Measurements from ENCODE around the gene PMPCA. TPM values are rescaled to one million over a fixed set of nuclear protein-coding genes. Genes with fewer than 3 reads are reported as not detected.
"Not testable (repeated sequence)": the region's sequence is repeated elsewhere in the genome, so short reads cannot be mapped to it uniquely, and the experiment has no call there.

Gene PMPCA
- polyA plus RNA-seq, 2 donors, result 32.0 to 38.6 TPM

GRCh38 chr9:136419092-136419420 lies 8.6 kb downstream of the PMPCA start:
- H3K27me3 ChIP-seq (ENCODE audit: control insufficient read depth in 1 of 2, insufficient read depth in 2 of 2, low read length in 2 of 2), result no peaks in the 10 kb centered on the region
- peaks cover 23 to 69% of the 10 kb centered on the region in 2 donors for H3K36me3 ChIP-seq (ENCODE audit: control insufficient read depth in 2 of 2, insufficient read depth in 2 of 2, low read length in 1 of 2)
- no peaks in the 10 kb centered on the region for H3K9me3 ChIP-seq (ENCODE audit: control insufficient read depth in 2 of 2, insufficient read depth in 1 of 2, low read depth in 1 of 2, low read length in 1 of 2)
- WGBS, 2 donors, result 93 to 94% methylated on average over 12 of the region's 12 CpGs
- H3K4me1 ChIP-seq (ENCODE audit: control insufficient read depth in 2 of 2, insufficient read depth in 2 of 2, low read length in 1 of 2), result no peaks in the 10 kb centered on the region
- H3K27ac ChIP-seq (ENCODE audit: low read depth in 2 of 2, low read length in 1 of 2), result no peak overlapping the region
- H3K4me3 ChIP-seq (ENCODE audit: low read depth in 1 of 2, low read length in 2 of 2), result no peak overlapping the region

DNA sequence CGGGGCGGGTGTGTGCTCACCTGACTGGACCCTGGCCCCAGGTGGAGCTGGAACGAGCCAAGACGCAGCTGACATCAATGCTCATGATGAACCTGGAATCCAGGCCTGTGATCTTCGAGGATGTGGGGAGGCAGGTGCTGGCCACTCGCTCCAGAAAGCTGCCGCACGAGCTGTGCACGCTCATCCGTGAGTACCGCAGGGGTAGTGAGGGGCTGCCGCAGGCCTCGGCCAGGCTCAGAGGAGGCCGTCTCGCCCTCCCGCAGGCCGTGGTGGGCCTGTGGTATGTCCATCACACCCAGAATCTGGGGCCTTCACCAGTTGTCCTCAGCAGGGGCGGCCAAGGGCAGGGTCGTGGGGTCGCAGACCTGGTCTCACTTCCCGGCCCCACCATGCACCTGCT lies 11.3 kb downstream of the PMPCA start:
- H3K27ac ChIP-seq (ENCODE audit: low read depth in 2 of 2, low read length in 1 of 2), result no peak overlapping the region
- peaks cover 14 to 51% of the 10 kb centered on the region in 2 donors for H3K36me3 ChIP-seq (ENCODE audit: control insufficient read depth in 2 of 2, insufficient read depth in 2 of 2, low read length in 1 of 2)
- H3K4me3 ChIP-seq (ENCODE audit: low read depth in 1 of 2, low read length in 2 of 2), result no peak overlapping the region
- WGBS, 2 donors, result 91 to 93% methylated on average over 21 of the region's 21 CpGs
- H3K9me3 ChIP-seq (ENCODE audit: control insufficient read depth in 2 of 2, insufficient read depth in 1 of 2, low read depth in 1 of 2, low read length in 1 of 2), result no peaks in the 10 kb centered on the region
- H3K4me1 ChIP-seq (ENCODE audit: control insufficient read depth in 2 of 2, insufficient read depth in 2 of 2, low read length in 1 of 2), result no peaks in the 10 kb centered on the region
- H3K27me3 ChIP-seq (ENCODE audit: control insufficient read depth in 1 of 2, insufficient read depth in 2 of 2, low read length in 2 of 2), result no peaks in the 10 kb centered on the region

DNA sequence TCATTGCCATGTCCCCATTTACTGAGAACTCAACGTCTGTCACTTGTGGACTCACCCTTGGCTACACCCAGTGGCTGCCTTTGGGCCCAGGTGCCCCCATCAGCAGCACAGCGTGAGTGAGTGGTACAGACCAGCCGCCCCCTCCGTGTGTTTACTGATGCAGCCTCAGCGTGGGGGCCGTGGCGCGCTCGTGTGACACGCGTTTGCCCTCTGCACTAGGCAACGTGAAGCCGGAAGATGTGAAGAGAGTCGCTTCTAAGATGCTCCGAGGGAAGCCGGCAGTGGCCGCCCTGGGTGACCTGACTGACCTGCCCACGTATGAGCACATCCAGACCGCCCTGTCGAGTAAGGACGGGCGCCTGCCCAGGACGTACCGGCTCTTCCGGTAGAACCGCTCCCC lies 12.4 kb downstream of the PMPCA start:
- no peaks in the 10 kb centered on the region for H3K9me3 ChIP-seq (ENCODE audit: control insufficient read depth in 2 of 2, insufficient read depth in 1 of 2, low read depth in 1 of 2, low read length in 1 of 2)
- WGBS, 2 donors, result 94 to 96% methylated on average over 26 of the region's 26 CpGs
- H3K4me1 ChIP-seq (ENCODE audit: control insufficient read depth in 2 of 2, insufficient read depth in 2 of 2, low read length in 1 of 2), result no peaks in the 10 kb centered on the region
- no peak overlapping the region for H3K4me3 ChIP-seq (ENCODE audit: low read depth in 1 of 2, low read length in 2 of 2)
- no peak overlapping the region for H3K27ac ChIP-seq (ENCODE audit: low read depth in 2 of 2, low read length in 1 of 2)
- no peaks in the 10 kb centered on the region for H3K27me3 ChIP-seq (ENCODE audit: control insufficient read depth in 1 of 2, insufficient read depth in 2 of 2, low read length in 2 of 2)
- H3K36me3 ChIP-seq (ENCODE audit: control insufficient read depth in 2 of 2, insufficient read depth in 2 of 2, low read length in 1 of 2), result peaks cover 11 to 45% of the 10 kb centered on the region in 2 donors

- Histone ChIP-seq H3K4me1 (ENCODE audit: control insufficient read depth in 2 of 2, insufficient read depth in 2 of 2, low read length in 1 of 2) (no peaks in the 10 kb centered on the region), H3K9me3 (ENCODE audit: control insufficient read depth in 2 of 2, insufficient read depth in 1 of 2, low read depth in 1 of 2, low read length in 1 of 2) (no peaks in the 10 kb centered on the region), H3K27me3 (ENCODE audit: control insufficient read depth in 1 of 2, insufficient read depth in 2 of 2, low read length in 2 of 2) (no peaks in the 10 kb centered on the region), H3K4me3 (ENCODE audit: low read depth in 1 of 2, low read length in 2 of 2) (no peak overlapping the region), H3K27ac (ENCODE audit: low read depth in 2 of 2, low read length in 1 of 2) (no peak overlapping the region), H3K36me3 (ENCODE audit: control insufficient read depth in 2 of 2, insufficient read depth in 2 of 2, low read length in 1 of 2) (peaks cover 11 to 38% of the 10 kb centered on the region in 2 donors)
- 93 to 96% methylated on average over 43 of the region's 43 CpGs for WGBS, 2 donors
Observed at GRCh38 chr9:136423432-136424146, 13.1 kb downstream of the PMPCA start.

DNA sequence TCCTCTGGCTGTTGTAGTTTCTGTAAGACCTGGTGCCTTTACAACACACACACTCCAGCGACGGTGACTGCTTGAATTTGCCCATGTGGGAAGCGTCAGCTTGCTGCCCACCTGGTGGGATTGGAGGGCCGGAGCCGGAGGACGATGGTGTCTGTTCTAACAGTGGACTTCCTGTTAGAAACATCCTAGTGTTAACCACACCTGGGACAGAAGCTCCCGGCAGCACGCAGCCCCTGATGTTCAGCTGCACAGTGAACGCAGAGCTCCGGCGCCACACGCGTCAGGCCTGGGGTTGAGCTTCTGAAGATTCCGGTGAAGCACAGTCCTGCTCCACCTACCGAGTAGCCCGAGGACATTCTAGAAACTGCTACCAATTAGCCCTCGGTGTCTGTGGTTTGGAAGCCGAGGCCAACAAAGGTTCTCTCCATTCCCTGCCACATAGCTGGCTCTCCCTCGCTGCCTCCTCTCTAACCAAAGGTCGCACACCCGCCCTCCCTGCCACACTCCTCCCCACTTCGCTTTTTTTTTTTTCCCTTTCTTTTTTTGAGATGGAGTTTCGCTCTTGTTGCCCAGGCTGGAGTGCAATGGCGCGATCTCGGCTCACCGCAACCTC lies 14.4 kb downstream of the PMPCA start:
- no peaks in the 10 kb centered on the region for H3K4me1 ChIP-seq (ENCODE audit: control insufficient read depth in 2 of 2, insufficient read depth in 2 of 2, low read length in 1 of 2)
- H3K36me3 ChIP-seq (ENCODE audit: control insufficient read depth in 2 of 2, insufficient read depth in 2 of 2, low read length in 1 of 2), result peaks cover 11 to 40% of the 10 kb centered on the region in 2 donors
- no peak overlapping the region for H3K27ac ChIP-seq (ENCODE audit: low read depth in 2 of 2, low read length in 1 of 2)
- H3K4me3 ChIP-seq (ENCODE audit: low read depth in 1 of 2, low read length in 2 of 2), result no peak overlapping the region
- H3K27me3 ChIP-seq (ENCODE audit: control insufficient read depth in 1 of 2, insufficient read depth in 2 of 2, low read length in 2 of 2), result no peaks in the 10 kb centered on the region
- H3K9me3 ChIP-seq (ENCODE audit: control insufficient read depth in 2 of 2, insufficient read depth in 1 of 2, low read depth in 1 of 2, low read length in 1 of 2), result no peaks in the 10 kb centered on the region
- 86% methylated on average over 27 of the region's 27 CpGs for WGBS, 2 donors

DNA sequence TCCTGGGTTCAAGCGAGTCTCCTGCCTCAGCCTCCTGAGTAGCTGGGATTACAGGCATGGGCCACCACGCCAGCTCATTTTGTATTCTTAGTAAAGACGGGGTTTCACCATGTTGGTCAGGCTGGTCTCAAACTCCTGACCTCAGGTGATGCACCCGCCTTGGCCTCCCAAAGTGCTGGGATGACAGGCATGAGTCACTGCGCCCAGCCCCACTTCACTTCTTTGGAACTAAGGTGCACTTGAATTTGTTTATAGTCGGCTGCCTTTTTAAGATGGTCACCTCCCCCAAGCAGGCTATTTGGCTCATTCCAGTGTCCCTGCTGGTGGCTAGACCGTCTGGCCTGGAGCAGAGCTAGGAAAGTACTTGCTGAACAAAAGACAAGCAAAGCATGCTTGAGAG lies 14.9 kb downstream of the PMPCA start:
- not testable (repeated sequence) for H3K9me3 ChIP-seq (ENCODE audit: control insufficient read depth in 2 of 2, insufficient read depth in 1 of 2, low read depth in 1 of 2, low read length in 1 of 2); H3K27me3 ChIP-seq (ENCODE audit: control insufficient read depth in 1 of 2, insufficient read depth in 2 of 2, low read length in 2 of 2); H3K4me3 ChIP-seq (ENCODE audit: low read depth in 1 of 2, low read length in 2 of 2); H3K27ac ChIP-seq (ENCODE audit: low read depth in 2 of 2, low read length in 1 of 2); H3K4me1 ChIP-seq (ENCODE audit: control insufficient read depth in 2 of 2, insufficient read depth in 2 of 2, low read length in 1 of 2)
- WGBS, 2 donors, result 79 to 81% methylated on average over 7 of the region's 7 CpGs
- H3K36me3 ChIP-seq (ENCODE audit: control insufficient read depth in 2 of 2, insufficient read depth in 2 of 2, low read length in 1 of 2), result peaks cover 11 to 40% of the 10 kb centered on the region in 2 donors

DNA sequence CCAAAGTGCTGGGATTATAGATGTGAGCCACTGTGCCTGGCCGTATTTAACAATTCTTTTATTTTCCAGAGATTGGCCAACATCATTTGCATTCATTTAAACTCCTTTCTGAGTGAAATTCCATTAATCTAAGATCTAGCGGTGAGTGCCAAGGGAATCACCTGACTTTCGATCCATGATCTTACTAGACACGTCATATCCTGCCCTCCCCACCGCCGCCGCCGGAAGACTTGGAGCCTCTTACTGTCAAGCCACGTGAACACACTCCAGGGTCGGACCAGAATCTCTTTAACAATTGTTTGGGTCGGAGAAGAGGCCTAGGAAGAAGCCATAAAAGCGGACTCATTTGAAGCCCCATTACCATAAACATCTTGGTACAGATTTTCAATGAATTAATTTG lies 16.3 kb downstream of the PMPCA start:
- no peaks in the 10 kb centered on the region for H3K4me1 ChIP-seq (ENCODE audit: control insufficient read depth in 2 of 2, insufficient read depth in 2 of 2, low read length in 1 of 2)
- no peaks in the 10 kb centered on the region for H3K9me3 ChIP-seq (ENCODE audit: control insufficient read depth in 2 of 2, insufficient read depth in 1 of 2, low read depth in 1 of 2, low read length in 1 of 2)
- H3K27me3 ChIP-seq (ENCODE audit: control insufficient read depth in 1 of 2, insufficient read depth in 2 of 2, low read length in 2 of 2), result no peaks in the 10 kb centered on the region
- 73 to 82% methylated on average over 12 of the region's 12 CpGs for WGBS, 2 donors
- H3K27ac ChIP-seq (ENCODE audit: low read depth in 2 of 2, low read length in 1 of 2), result no peak overlapping the region
- no peak overlapping the region for H3K4me3 ChIP-seq (ENCODE audit: low read depth in 1 of 2, low read length in 2 of 2)
- H3K36me3 ChIP-seq (ENCODE audit: control insufficient read depth in 2 of 2, insufficient read depth in 2 of 2, low read length in 1 of 2), result peaks cover 13 to 41% of the 10 kb centered on the region in 2 donors

DNA sequence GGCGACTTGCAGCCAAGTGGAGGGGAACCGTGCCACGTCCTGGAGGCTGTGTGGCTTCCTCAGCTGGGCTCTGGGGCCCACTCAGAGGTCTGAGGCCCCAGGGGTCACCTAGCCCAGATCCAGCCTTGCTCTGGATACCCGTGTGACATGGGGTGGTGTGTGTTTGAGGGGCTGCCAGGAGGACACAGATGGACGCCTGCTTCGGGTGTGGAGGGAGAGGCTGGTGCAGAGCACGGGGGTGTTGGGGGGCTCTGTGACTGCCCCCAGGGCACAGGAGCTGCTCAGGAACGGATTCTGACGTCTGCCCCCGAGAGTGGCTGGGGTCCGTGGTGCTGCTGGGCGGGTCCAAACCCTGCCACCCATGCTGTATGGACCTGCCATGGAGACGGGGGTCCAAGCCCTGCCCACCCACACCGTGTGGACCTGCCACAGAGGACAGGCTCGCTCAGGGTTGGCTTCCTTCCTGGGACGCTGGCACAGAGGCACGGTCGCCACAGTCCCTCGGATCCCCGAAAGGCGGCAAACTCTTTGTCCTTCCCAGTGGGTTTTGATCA lies 18.7 kb downstream of the PMPCA start:
- Histone ChIP-seq H3K27me3 (ENCODE audit: control insufficient read depth in 1 of 2, insufficient read depth in 2 of 2, low read length in 2 of 2) (no peaks in the 10 kb centered on the region), H3K4me3 (ENCODE audit: low read depth in 1 of 2, low read length in 2 of 2) (no peak overlapping the region), H3K36me3 (ENCODE audit: control insufficient read depth in 2 of 2, insufficient read depth in 2 of 2, low read length in 1 of 2) (peaks cover 9 to 40% of the 10 kb centered on the region in 2 donors), H3K9me3 (ENCODE audit: control insufficient read depth in 2 of 2, insufficient read depth in 1 of 2, low read depth in 1 of 2, low read length in 1 of 2) (no peaks in the 10 kb centered on the region), H3K4me1 (ENCODE audit: control insufficient read depth in 2 of 2, insufficient read depth in 2 of 2, low read length in 1 of 2) (no peaks in the 10 kb centered on the region), H3K27ac (ENCODE audit: low read depth in 2 of 2, low read length in 1 of 2) (no peak overlapping the region)
- WGBS, 2 donors, result 86 to 87% methylated on average over 21 of the region's 21 CpGs

DNA sequence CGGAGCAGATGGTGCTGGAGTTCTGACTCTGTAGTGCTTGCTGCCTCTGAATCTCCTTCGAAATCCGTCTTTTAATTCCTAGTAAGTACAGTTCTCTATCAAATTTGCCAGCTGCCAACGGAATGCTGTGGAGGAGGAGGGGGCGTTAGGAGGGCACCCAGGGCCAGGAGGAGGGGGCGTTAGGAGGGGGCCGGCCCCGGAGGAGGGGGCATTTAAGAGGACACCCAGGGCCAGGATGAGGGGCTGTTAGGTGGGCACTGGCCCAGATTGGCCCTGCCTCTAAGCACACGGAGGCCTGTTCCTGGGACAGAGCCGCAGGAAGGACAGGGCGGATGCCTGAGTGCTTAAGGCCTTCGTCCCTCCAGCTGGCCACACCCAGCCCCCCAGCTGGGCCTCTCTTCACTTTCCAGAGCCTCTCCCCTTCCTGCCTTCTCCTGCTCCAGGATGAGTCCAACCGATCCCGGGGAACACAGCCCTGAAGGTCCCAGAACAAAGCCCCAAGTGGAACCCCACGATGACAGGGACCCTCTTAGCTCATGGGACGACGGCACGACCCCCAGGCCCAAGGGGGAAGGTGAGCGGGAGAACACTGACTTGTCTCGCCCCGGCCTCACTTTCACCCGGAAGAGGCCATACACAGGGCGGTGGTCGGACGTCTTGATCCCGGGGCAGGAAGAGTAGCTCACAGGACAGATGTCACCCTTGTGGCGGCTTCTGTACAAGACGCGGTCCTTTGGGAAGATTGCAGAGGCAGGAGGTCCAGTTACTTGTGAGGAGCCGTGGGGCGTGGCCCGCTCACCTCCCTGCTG lies 19.4 kb downstream of the PMPCA start:
- Histone ChIP-seq H3K36me3 (ENCODE audit: control insufficient read depth in 2 of 2, insufficient read depth in 2 of 2, low read length in 1 of 2) (peaks cover 6 to 42% of the 10 kb centered on the region in 2 donors), H3K4me3 (ENCODE audit: low read depth in 1 of 2, low read length in 2 of 2) (no peak overlapping the region), H3K4me1 (ENCODE audit: control insufficient read depth in 2 of 2, insufficient read depth in 2 of 2, low read length in 1 of 2) (no peaks in the 10 kb centered on the region), H3K27me3 (ENCODE audit: control insufficient read depth in 1 of 2, insufficient read depth in 2 of 2, low read length in 2 of 2) (no peaks in the 10 kb centered on the region), H3K27ac (ENCODE audit: low read depth in 2 of 2, low read length in 1 of 2) (no peak overlapping the region), H3K9me3 (ENCODE audit: control insufficient read depth in 2 of 2, insufficient read depth in 1 of 2, low read depth in 1 of 2, low read length in 1 of 2) (no peaks in the 10 kb centered on the region)
- 79 to 82% methylated on average over 30 to 32 of the region's 32 CpGs for WGBS, 2 donors

All from esophagus (tissue), 2 donors.